Neural crest cell (in vitro differentiated cells): Measurements from ENCODE around the gene HCCS. TPM values are rescaled to one million over a fixed set of nuclear protein-coding genes. Genes with fewer than 3 reads are reported as not detected.
A peak's percentile ranks its signal among the peaks of the same experiment; 100 is the strongest.

ENCODE experiments used
- DNase-seq: peaks from one replicate; pipeline ENCODE4 v3.0.0; 2021; ENCODE audit warnings: low read depth, mixed read lengths, low spot score
- H3K27ac Mint-ChIP-seq: one replicate; pipeline ENCODE4 v1.8.0; 2021; ENCODE audit warnings: mild to moderate bottlenecking, mixed read lengths; ENCODE audit not compliant: unreplicated experiment
- H3K27me3 Mint-ChIP-seq: 2 replicates; pipeline ENCODE4 v1.8.0; 2021; ENCODE audit warnings: low read depth, mild to moderate bottlenecking, mixed read lengths
- H3K36me3 Mint-ChIP-seq: 2 replicates; pipeline ENCODE4 v1.8.0; 2021; ENCODE audit warnings: low read depth, mild to moderate bottlenecking, mixed read lengths
- H3K4me1 Mint-ChIP-seq: 2 replicates; pipeline ENCODE4 v1.8.0; 2021; ENCODE audit warnings: mixed read lengths
- H3K4me3 Mint-ChIP-seq: one replicate; pipeline ENCODE4 v1.8.0; 2021; ENCODE audit warnings: mild to moderate bottlenecking, mixed read lengths
- H3K9me3 Mint-ChIP-seq: 2 replicates; pipeline ENCODE4 v1.8.0; 2021; ENCODE audit warnings: mixed read lengths
- long read RNA-seq: library from polyadenylated mRNA; unstranded; transcript quantifications from one replicate; pipeline ENCODE4 v2.0.0, GENCODE V29; 2020
- total RNA-seq: library from RNA; stranded (reverse); gene quantifications from 2 replicates; pipeline ENCODE4 v1.2.1, GENCODE V29; 2021
- TF ChIP-seq, protein P1 (sequence below): fragments of 200-600 bp; sonication (generic); conservative IDR thresholded peaks from 2 replicates; pipeline ENCODE4 v1.5.0; 2021; ENCODE audit warnings: antibody characterized with exemption, mild to moderate bottlenecking

HCCS gene
- total RNA-seq = 19.6 and 20.9 TPM in 2 replicates
- long read RNA-seq, transcript HCCS-202 (7 exons, 1,072 nt) = major isoform, 9 of 13 reads
- long read RNA-seq, partial matches to known transcripts = 0 of 13 reads
- long read RNA-seq, other reads (novel, unspliced or antisense) = 1 of 13 reads

DNA sequence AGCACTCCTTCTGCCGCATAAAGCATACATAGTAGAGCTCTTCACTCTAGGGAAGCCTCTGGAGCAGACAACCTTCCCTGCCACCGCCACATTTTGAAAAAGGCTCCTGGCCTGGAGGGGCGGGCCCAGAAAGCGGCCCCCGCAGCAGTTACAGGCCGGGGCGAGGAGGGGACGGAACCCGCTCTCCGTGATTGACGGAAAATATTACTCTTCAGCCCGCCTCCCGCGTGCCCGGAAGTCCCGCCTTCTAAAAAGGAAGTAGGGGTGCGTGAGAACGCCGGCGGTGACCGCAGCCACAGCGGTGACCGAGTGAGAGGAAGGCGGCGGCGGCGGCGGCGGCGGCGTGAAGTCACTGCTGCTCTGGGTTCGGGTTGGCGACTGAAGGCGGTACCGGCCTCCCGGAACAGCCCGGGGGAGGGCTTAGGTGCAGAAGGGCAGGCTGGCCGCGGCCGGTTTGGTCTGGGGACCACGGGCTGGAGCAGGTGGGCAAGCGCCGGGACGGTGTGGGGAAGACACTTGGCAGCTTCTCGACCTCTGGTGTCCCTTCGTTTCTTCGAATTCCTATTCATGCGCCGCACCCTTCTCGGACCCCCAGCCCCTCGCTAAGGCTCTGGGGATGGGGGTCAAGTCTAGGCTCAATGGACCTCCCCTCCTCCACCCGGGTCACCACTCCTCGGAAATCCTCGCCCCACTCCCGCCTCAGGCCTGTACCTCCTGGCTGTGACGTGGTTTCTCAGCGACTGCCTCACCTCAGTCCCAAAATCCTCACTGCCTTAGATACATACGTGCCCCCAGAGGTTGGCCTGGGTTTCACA is at the start of gene HCCS:
Gene HCCS, plus strand, starts transcription at position 296 of the 815 bp plus-strand sequence. CDS start 729 bp downstream, outside the sequence.
- H3K9me3 Mint-ChIP-seq = no peaks in the 10 kb centered on the region
- H3K27me3 Mint-ChIP-seq = no peaks in the 10 kb centered on the region
- DNase-seq = peak; percentile 58
- H3K27ac Mint-ChIP-seq = peak within 1 kb of the TSS; percentile 99
- H3K36me3 Mint-ChIP-seq = peaks cover 3% of the 10 kb centered on the region
- H3K4me1 Mint-ChIP-seq = peaks cover 6% of the 10 kb centered on the region
- TF ChIP-seq, protein P1, sequence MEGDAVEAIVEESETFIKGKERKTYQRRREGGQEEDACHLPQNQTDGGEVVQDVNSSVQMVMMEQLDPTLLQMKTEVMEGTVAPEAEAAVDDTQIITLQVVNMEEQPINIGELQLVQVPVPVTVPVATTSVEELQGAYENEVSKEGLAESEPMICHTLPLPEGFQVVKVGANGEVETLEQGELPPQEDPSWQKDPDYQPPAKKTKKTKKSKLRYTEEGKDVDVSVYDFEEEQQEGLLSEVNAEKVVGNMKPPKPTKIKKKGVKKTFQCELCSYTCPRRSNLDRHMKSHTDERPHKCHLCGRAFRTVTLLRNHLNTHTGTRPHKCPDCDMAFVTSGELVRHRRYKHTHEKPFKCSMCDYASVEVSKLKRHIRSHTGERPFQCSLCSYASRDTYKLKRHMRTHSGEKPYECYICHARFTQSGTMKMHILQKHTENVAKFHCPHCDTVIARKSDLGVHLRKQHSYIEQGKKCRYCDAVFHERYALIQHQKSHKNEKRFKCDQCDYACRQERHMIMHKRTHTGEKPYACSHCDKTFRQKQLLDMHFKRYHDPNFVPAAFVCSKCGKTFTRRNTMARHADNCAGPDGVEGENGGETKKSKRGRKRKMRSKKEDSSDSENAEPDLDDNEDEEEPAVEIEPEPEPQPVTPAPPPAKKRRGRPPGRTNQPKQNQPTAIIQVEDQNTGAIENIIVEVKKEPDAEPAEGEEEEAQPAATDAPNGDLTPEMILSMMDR = no peak
- H3K4me3 Mint-ChIP-seq = no peak within 1 kb of the TSS

GRCh38 chrX:11064276-11064675 is 46.9 kb upstream of the HCCS start:
- Mint-ChIP-seq H3K36me3 (no peaks in the 10 kb centered on the region), H3K27me3 (no peaks in the 10 kb centered on the region), H3K4me1 (no peaks in the 10 kb centered on the region), H3K4me3 (no peak overlapping the region), H3K9me3 (peaks cover 4% of the 10 kb centered on the region), H3K27ac (no peak overlapping the region)
- DNase-seq = no peak
- TF ChIP-seq, protein P1 = no peak

DNA sequence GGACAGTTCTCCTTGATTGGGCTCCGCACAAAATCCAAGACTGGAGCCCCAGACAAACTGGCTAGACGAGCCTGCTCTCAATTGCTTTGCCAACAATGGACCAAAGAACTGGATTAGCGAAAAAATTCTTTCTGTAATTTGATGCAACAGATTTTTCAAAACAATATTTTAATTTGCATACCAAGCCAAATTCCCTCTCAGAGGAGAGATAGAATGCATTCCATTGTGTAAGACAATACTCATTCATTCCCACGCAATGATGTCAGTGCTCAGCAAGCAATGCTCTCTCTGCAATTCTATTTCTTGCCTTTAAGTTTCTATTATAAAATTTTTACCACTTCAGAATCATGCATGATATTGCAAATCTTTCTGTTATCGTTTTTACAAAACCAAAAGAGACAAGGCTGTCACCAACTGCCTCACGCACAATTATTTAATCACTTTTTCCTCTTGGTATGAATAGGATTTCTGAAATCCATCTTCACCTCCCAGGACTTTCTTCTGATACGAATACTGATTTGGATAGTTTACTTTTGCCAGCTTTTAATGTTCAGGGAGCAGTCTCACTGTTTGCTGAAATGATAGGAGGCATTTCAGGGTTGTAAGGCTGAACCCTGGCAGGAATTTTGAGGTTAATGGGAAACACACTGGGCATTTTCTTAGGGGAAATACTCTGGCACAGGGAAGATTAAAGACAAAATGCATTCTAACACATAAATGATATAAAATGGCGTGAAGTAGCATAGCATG is 46.1 kb upstream of the HCCS start:
- no peaks in the 10 kb centered on the region for H3K27me3 Mint-ChIP-seq
- peaks cover 4% of the 10 kb centered on the region for H3K9me3 Mint-ChIP-seq
- H3K4me3 Mint-ChIP-seq = no peak overlapping the region
- no peak overlapping the region for H3K27ac Mint-ChIP-seq
- no peak for DNase-seq
- H3K4me1 Mint-ChIP-seq = no peaks in the 10 kb centered on the region
- no peaks in the 10 kb centered on the region for H3K36me3 Mint-ChIP-seq
- TF ChIP-seq, protein P1 = no peak

DNA sequence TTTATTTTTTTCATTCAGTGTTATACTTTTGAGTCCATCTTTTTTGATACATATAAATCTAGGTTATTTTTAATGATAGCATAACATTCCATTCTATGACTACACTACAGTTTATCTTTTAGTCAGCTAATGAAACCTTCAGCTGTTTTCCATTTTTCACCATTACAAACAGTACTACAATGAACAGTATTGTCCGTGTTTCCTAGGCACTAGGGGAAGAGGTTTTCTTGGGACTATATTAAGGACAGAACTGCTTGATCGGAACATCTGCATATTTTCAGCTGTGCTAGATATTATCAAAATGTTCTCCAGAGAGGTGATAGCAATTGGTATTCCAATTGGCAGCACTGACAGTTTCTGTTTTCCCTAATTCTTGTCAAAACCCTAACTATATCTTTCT is 44.3 kb upstream of the HCCS start:
- Mint-ChIP-seq H3K36me3 (no peaks in the 10 kb centered on the region), H3K4me3 (no peak overlapping the region), H3K27me3 (no peaks in the 10 kb centered on the region), H3K9me3 (peaks cover 4% of the 10 kb centered on the region), H3K4me1 (no peaks in the 10 kb centered on the region), H3K27ac (no peak overlapping the region)
- DNase-seq = no peak
- TF ChIP-seq, protein P1 = no peak

GRCh38 chrX:11073381-11073780 is 37.8 kb upstream of the HCCS start:
- Mint-ChIP-seq H3K4me3 (no peak overlapping the region), H3K9me3 (peaks cover 5% of the 10 kb centered on the region), H3K27ac (no peak overlapping the region), H3K4me1 (no peaks in the 10 kb centered on the region), H3K36me3 (peaks cover 2% of the 10 kb centered on the region), H3K27me3 (no peaks in the 10 kb centered on the region)
- DNase-seq = no peak
- TF ChIP-seq, protein P1 = no peak
